SH-SY5Y (cell line): ENCODE measurements around the gene NSG2.

ENCODE experiments used
- GATA2 ChIP-seq: IDR thresholded peaks from 2 replicates; pipeline ENCODE4 v1.6.1; 2011; ENCODE audit warnings: mild to moderate bottlenecking, low read depth, low read length
- GATA3 ChIP-seq: IDR thresholded peaks from 2 replicates; pipeline ENCODE4 v1.6.1; 2011; ENCODE audit warnings: low read depth, mild to moderate bottlenecking, low read length, moderate library complexity

DNA sequence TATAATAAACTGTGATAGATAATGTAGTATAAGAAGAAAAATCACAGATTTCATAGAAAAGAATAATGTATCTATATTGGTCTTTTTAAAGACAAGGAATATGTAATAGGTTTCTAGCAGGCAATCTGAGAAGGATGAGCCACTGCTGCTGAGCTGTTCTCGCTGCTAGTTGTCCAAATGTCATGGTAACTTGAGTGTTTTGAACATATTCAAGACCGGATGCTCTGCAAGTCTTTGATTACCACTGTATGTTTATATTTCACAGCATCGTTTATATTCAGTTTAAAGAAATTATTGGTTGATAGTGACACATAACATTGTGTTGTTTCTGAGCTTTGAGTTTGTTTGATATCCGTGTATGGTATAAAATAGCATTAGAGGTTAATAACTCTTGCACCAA, 47.0 kb upstream of the NSG2 start:
- TF ChIP-seq GATA2 = no peak
- no peak for TF ChIP-seq GATA3
